HG03565 (cell line): ENCODE measurements around the gene SLC25A6.
"Not testable (repeated sequence)": the region's sequence is repeated elsewhere in the genome, so short reads cannot be mapped to it uniquely, and the experiment has no call there.

ENCODE experiments used
- ATAC-seq: cut with Tn5 transposase; IDR thresholded peaks from one replicate; pipeline ENCODE4 v1.9.1; 2021; ENCODE audit warnings: mild to moderate bottlenecking, moderate library complexity; ENCODE audit not compliant: unreplicated experiment

The SLC25A6 gene

DNA sequence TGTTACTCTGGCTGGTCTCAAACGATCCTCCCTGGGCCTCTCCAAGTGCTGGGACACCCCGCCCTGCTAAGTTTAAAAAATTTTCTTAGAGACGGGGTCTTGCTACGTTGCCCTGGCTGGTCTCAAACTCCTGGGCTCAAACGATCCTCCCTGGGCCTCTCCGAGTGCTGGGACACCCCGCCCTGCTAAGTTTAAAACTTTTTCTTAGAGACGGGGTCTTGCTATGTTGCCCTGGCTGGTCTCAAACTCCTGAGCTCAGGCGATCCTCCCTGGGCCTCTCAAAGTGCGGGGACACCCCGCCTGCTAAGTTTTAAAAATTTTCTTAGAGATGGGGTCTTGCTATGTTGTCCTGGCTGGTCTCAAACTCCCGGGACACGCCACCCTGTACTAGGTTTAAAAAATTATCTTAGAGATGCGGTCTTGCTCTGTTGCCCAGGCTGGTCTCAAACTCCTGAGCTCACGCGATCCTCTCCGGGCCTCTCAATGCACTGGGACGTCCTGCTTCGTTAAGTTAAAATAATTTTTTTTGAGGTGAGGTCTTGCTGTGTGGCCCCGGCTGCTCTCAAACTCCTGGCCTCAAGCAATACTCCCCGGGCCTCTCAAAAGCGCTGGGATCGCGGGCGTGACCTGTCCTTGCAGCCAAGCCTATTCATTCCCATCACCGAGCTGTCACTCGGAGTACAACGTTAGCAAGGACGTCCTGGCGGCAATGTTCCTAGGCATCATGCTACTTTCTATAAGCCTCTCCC is 1.1 kb downstream of the SLC25A6 start:
- ATAC-seq, result no peak

DNA sequence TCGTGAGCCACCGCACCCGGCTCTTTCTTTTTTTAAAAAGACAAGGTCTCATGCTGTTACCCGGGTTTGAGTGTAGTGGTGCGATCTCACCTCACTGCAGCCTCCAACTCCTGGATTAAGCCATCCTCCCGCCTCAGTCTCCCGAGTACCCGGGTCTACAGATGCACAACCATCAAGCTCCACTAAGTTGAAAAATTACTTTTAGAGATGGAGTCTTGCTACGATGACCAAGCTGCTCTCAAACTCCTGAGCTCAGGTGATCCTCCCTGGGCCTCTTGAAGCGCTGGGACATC is 2.0 kb downstream of the SLC25A6 start:
- ATAC-seq, result no peak

GRCh38 chrX:1389181-1389992 is 2.5 kb downstream of the SLC25A6 start:
- no peak for ATAC-seq

GRCh38 chrX:1388651-1389050 is 3.3 kb downstream of the SLC25A6 start:
- ATAC-seq, result no peak

- ATAC-seq, result no peak
Measured at GRCh38 chrX:1387141-1387776, 4.7 kb downstream of the SLC25A6 start.

DNA sequence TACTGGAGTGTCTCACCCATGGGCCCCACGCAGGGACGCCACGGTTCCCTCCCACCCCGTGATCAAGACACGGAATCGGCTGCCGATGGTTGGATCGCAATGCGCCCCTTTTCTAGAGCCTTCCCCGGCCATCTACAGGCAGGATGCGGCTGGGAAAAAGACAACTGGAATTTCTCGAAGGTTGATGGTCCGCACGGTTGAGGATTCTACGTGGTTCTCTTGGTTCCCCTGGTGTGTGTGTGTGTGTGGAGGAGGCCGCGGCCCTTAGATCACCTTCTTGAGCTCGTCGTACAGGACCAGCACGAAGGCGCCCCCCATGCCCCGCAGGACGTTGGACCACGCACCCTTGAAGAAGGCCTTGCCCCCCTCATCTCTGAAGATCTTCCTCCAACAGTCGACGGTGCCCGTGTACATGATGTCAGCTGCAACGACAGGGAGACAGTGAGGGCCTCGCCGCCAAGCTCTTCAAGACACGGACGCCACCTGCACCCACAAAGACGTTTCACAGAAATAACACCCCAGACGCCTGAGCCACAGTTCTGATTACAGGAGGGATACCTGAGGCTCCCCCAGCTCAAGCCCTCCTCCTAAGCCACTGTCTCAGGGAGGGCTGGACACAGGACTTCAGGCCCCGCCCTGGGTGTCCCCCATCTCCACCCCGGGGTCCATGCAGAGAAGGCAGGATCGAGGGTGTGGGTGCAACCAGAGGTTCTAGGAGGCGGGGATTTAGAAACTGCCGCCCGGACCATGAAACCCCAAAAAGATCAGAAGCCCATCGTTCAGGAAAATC is 5.4 kb downstream of the SLC25A6 start:
- ATAC-seq, result no peak

DNA sequence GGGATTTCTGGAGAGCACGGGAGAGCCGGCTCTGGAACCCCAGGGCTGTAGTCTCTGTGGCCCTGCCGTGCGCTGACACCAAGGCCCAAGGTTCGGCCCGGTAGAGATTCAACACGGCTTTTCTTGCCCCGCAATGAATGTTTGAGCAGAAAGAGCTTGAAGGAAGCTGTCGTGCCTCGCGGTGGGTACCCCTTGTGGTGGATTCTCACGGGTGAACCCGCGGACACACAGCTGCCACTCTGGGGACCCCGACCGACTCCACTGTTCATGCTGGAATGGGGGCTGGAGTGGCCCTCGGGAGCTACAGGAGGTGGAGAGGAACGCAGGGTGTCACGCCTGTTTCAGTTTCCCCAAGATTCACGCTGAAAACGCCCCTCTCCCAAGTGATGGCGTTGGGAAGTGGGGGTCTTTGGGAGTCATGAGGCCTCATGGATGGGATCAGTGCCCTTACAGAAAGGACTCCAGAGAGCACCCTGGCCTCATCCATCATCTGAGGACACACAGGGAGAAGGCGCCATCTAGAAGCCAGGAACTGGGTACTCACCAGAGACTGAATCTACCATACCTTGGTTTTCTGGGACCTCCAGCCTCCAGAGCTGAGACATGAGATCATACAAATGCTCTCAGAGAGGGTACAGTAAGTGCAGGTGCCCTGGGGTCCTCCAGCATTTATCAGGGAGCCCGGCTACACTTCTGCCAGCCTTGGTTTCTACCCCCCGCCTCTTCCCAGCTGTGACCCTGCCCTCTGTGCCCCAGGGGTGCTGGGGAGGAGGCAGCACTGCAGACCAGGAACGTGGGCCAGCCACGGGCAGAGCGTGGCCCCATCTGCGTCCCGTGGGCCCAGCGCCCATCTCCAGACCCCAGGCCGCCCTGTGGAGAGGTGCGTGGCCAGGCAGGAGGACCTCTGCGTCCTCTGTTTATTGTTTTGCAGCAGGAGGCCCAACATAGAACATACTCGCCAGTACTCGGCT is 6.4 kb downstream of the SLC25A6 start:
- no peak for ATAC-seq

DNA sequence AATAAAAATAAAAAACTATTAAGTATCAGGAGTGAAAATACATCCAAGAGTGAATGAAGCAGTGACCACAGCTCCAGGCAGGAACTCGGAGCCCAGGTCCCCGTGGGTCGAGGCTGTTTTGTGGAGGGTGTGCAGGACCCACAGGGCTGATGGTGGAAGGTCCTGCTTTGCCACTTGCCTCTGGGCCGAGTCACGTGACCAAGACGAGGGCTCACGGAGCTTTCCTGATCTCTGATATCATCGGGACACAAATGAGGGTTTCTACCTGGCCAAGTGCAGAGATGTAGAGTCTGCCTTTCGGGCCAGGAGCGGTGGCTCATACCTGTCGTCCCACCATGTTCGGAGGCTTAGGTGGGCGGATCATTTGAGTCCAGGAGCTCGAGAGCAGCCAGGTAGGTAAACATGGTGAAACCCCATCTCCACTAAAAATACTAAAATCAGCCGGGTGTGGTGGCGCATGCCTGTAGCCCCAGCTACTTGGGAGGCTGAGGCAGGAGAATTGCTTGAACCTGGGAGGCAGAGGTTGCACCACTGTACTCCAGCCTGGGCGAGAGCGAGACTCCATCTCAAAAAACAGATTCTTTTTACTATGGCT is 7.2 kb downstream of the SLC25A6 start:
- no peak for ATAC-seq

DNA sequence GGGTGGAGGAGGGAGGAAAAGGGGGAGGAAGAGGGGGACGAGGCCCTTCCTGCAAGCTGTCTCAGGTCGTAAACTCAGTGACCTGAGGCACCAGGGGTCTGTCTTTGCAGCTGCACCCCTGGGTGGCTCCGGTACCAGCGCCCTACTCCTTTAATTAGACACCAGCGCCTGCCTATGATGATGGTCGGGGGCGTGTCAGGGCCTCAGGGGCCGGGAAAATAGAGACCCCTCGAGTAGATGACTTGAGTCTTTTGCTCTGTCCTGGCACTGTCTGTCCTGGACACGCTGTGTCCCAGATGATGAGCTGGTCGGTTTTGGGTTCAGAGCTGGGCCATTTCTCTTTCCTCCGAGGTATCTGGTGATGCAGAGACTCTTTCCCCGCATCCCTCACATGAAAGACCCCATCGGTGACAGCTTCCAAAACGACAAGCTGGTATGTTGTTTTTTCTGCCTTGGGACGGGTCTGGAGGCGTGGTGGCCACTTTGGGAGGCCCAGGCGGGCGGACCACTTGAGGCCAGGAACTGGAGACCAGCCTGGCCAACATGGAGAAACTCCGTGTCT is 11.2 kb downstream of the SLC25A6 start:
- no peak for ATAC-seq

DNA sequence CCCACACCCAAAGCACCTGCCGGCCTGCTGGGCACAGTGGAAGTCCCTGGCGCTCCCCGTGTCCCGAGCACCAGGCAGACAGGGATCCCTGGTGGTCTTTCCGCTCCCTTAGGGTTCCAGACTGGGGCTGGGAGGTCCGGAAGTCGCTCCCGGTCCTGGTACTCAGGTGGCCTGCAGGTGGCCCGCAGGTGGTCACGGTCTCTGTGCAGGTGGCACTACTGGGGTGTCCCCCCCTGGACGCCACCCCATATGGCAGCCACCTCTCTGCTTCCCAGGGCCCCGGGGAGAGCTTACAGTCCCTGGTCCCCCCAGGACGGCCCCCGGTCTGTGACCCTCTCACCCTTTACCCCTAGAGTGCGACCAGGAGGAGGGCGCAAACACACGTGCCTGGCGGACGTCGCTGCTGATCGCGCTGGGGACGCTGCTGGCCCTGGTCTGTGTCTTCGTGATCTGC is 13.6 kb downstream of the SLC25A6 start:
- no peak for ATAC-seq

DNA sequence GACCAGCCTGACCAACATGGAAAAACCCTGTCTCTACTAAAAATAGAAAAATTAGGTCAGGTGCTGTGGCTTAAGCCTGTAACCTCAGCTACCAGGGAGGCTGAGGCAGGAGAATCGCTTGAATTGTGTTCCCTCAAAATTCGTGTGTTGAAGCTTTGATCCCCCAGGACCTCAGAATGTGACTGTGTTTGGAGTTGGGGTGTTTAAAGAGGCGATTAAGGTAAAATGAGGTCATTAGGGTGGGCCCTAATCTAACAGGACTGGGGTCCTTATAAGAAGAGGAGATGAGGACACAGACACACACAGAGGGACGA is 23.6 kb downstream of the SLC25A6 start:
- ATAC-seq, result no peak

GRCh38 chrX:1366363-1366762 is 25.6 kb downstream of the SLC25A6 start:
- not testable (repeated sequence) for ATAC-seq

- no peak for ATAC-seq
Measured at GRCh38 chrX:1361910-1362309, 30.0 kb downstream of the SLC25A6 start.

- ATAC-seq, result no peak
Measured at GRCh38 chrX:1361275-1361674, 30.6 kb downstream of the SLC25A6 start.

GRCh38 chrX:1360171-1360570 is 31.7 kb downstream of the SLC25A6 start:
- no peak for ATAC-seq

DNA sequence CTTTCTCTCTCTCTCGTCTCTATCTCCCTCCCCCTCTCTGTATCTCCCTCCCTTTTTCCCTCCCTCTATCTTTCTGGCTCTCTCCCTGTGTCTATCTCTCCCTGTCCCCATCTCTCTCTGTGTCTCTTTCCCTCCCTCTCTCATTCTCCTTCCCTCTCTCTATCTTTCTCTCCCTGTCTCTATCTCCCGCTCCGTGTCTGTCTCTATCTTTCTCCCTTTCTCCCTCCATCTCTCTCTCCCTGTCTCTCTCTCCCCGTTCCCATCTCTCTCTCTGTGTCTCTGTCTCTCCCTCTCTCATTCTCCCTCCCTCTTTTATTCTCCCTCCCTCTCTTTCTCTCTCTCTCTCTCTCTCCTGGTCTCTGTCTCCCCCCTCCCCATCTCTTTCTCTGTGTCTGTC is 32.4 kb downstream of the SLC25A6 start:
- no peak for ATAC-seq

GRCh38 chrX:1358793-1359476 is 33.0 kb downstream of the SLC25A6 start:
- ATAC-seq, result no peak

GRCh38 chrX:1357993-1358392 is 33.9 kb downstream of the SLC25A6 start:
- no peak for ATAC-seq
